ENCODE data around the gene GAS7. TPM values are rescaled to one million over a fixed set of nuclear protein-coding genes. Genes with fewer than 3 reads are reported as not detected.

The GAS7 gene
- total RNA-seq, 1 experiment from 2014 or later: 4.1 TPM

DNA sequence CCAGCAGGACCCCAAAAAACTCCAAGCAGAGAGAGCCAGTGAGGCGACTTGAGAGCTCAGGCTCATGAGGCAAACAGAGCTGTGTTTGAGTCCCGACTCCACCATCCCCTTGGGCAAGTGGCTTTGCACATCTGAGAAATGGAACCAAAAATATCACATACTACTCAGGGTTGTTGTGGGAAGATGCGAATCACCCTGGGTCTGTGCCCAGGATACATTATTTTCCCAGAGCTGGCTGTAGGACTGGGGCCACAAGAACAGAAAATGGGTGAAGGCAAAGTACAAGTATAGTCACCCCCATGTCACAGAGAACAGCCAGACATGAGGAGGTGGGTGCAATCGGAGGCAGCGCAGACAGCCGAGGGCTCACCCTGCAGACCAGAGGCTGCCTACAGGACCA lies 127.3 kb downstream of the GAS7 start:
- Histone ChIP-seq H3K9me3 (ENCODE audit: control insufficient read depth in 1 of 2, insufficient read depth in 1 of 2, low read depth in 1 of 2, low read length in 2 of 2) (no peaks in the 10 kb centered on the region), H3K4me1 (ENCODE audit: control insufficient read depth in 1 of 2, insufficient read depth in 2 of 2, low read length in 2 of 2) (peaks cover 10 to 16% of the 10 kb centered on the region in 2 experiments), H3K27ac (ENCODE audit: low read depth, low read length) (no peak overlapping the region), H2AFZ (ENCODE audit: low read depth, low read length, poor library complexity, severe bottlenecking) (no peak overlapping the region), H3K4me3 (replicated peaks in 1 of 2; ENCODE audit: low read depth in 1 of 2, low read length in 2 of 2) (no peak overlapping the region), H3K9ac (ENCODE audit: low read length) (no peak overlapping the region), H3K4me2 (ENCODE audit: low read length) (no peak overlapping the region), H3K9me2 (ENCODE audit: insufficient read depth) (no peaks in the 10 kb centered on the region), H3K79me2 (ENCODE audit: insufficient read depth, low read length) (no peaks in the 10 kb centered on the region), H3K36me3 (ENCODE audit: control insufficient read depth in 1 of 2, insufficient read depth in 2 of 2, low read length in 2 of 2) (no peaks in the 10 kb centered on the region), H3K27me3 (ENCODE audit: insufficient read depth, low read length) (no peaks in the 10 kb centered on the region; the same call in 1 of the 2 replicates), H4K20me1 (ENCODE audit: insufficient read depth) (no peaks in the 10 kb centered on the region)
- intact Hi-C loops (cut with micrococcal nuclease): no loop called here
- TF ChIP-seq, protein P1, sequence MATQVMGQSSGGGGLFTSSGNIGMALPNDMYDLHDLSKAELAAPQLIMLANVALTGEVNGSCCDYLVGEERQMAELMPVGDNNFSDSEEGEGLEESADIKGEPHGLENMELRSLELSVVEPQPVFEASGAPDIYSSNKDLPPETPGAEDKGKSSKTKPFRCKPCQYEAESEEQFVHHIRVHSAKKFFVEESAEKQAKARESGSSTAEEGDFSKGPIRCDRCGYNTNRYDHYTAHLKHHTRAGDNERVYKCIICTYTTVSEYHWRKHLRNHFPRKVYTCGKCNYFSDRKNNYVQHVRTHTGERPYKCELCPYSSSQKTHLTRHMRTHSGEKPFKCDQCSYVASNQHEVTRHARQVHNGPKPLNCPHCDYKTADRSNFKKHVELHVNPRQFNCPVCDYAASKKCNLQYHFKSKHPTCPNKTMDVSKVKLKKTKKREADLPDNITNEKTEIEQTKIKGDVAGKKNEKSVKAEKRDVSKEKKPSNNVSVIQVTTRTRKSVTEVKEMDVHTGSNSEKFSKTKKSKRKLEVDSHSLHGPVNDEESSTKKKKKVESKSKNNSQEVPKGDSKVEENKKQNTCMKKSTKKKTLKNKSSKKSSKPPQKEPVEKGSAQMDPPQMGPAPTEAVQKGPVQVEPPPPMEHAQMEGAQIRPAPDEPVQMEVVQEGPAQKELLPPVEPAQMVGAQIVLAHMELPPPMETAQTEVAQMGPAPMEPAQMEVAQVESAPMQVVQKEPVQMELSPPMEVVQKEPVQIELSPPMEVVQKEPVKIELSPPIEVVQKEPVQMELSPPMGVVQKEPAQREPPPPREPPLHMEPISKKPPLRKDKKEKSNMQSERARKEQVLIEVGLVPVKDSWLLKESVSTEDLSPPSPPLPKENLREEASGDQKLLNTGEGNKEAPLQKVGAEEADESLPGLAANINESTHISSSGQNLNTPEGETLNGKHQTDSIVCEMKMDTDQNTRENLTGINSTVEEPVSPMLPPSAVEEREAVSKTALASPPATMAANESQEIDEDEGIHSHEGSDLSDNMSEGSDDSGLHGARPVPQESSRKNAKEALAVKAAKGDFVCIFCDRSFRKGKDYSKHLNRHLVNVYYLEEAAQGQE (IDR thresholded peaks at IDR 0.05; ENCODE audit: low read depth): no peak
- TF ChIP-seq POLR2AphosphoS5 (IDR thresholded peaks at IDR 0.05; ENCODE audit: low read depth, low read length): no peak
- TF ChIP-seq, protein P2, sequence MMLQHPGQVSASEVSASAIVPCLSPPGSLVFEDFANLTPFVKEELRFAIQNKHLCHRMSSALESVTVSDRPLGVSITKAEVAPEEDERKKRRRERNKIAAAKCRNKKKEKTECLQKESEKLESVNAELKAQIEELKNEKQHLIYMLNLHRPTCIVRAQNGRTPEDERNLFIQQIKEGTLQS (IDR thresholded peaks at IDR 0.05): no peak
- TF ChIP-seq, protein P3, sequence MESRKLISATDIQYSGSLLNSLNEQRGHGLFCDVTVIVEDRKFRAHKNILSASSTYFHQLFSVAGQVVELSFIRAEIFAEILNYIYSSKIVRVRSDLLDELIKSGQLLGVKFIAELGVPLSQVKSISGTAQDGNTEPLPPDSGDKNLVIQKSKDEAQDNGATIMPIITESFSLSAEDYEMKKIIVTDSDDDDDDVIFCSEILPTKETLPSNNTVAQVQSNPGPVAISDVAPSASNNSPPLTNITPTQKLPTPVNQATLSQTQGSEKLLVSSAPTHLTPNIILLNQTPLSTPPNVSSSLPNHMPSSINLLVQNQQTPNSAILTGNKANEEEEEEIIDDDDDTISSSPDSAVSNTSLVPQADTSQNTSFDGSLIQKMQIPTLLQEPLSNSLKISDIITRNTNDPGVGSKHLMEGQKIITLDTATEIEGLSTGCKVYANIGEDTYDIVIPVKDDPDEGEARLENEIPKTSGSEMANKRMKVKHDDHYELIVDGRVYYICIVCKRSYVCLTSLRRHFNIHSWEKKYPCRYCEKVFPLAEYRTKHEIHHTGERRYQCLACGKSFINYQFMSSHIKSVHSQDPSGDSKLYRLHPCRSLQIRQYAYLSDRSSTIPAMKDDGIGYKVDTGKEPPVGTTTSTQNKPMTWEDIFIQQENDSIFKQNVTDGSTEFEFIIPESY (IDR thresholded peaks at IDR 0.05; ENCODE audit: extremely low read depth, insufficient replicate concordance, low read length): no peak
- TF ChIP-seq CTCF (IDR thresholded peaks at IDR 0.05 in 2 of 3, conservative IDR thresholded peaks at IDR 0.05 in 1 of 3; ENCODE audit: borderline replicate concordance in 1 of 3, insufficient read depth in 1 of 3, low read depth in 2 of 3, low read length in 2 of 3): no peak
- TF ChIP-seq TCF7L2 (IDR thresholded peaks at IDR 0.05; ENCODE audit: borderline replicate concordance, extremely low read depth, insufficient read depth, insufficient read length): no peak
- no peak for TF ChIP-seq CEBPB (IDR thresholded peaks at IDR 0.05; ENCODE audit: low read depth)
- TF ChIP-seq ZFX (IDR thresholded peaks at IDR 0.05): no peak
- no peak for TF ChIP-seq CBX3 (IDR thresholded peaks at IDR 0.05; ENCODE audit: low read depth)
- no peak for TF ChIP-seq EZH2 (IDR thresholded peaks at IDR 0.05)
- TF ChIP-seq MAX (IDR thresholded peaks at IDR 0.05): no peak
- DNase-seq (ENCODE audit: low read depth, low spot score) (no peak), ATAC-seq (no peak)
- POLR2A ChIA-PET: no interaction called here
- RAD21 ChIA-PET (ENCODE audit: low non-redundant PET in 1 of 2, low total read pairs in 2 of 2, uncharacterized antibody in 2 of 2, unreplicated experiment in 2 of 2): no interaction called here
- BruUV-seq (replicated peaks): no TSS peak
- CTCF ChIA-PET: no interaction called here

Data from HCT116 (cell line).